Osteoblast (primary cell): ENCODE measurements around the gene ATP10A. TPM values are rescaled to one million over a fixed set of nuclear protein-coding genes. Genes with fewer than 3 reads are reported as not detected.

Experiments
- DNase-seq: peaks from one replicate; pipeline ENCODE4 v3.0.0; 2011; ENCODE audit warnings: low spot score, mixed read lengths; ENCODE audit not compliant: insufficient read length; ENCODE audit errors: missing footprints
- H2AFZ ChIP-seq: 2 replicates; pipeline ENCODE4 v1.6.0; 2011; ENCODE audit warnings: mild to moderate bottlenecking, low read length
- H3K27ac ChIP-seq: 2 replicates; pipeline ENCODE4 v1.5.1; 2011; ENCODE audit warnings: mild to moderate bottlenecking, low read depth, low read length, moderate library complexity
- H3K27me3 ChIP-seq: 2 replicates; pipeline ENCODE4 v1.6.0; 2012; ENCODE audit warnings: mild to moderate bottlenecking, control low read depth, inconsistent platforms, low read length, moderate library complexity; ENCODE audit not compliant: insufficient read depth
- H3K36me3 ChIP-seq: 2 replicates; pipeline ENCODE4 v1.5.1; 2011; ENCODE audit warnings: mild to moderate bottlenecking, low read length, control low read depth, moderate library complexity; ENCODE audit not compliant: insufficient read depth
- H3K4me1 ChIP-seq: 2 replicates; pipeline ENCODE4 v1.5.1; 2011; ENCODE audit warnings: mild to moderate bottlenecking, low read length, control low read depth, moderate library complexity; ENCODE audit not compliant: insufficient read depth
- H3K4me2 ChIP-seq: 2 replicates; pipeline ENCODE4 v1.6.0; 2011; ENCODE audit warnings: mild to moderate bottlenecking, low read length; ENCODE audit not compliant: insufficient read depth
- H3K4me3 ChIP-seq: fragments of 200-600 bp; sonication (generic); 3 replicates; pipeline ENCODE4 v1.5.1; 2012; ENCODE audit warnings: mild to moderate bottlenecking, low read length, inconsistent platforms; ENCODE audit not compliant: insufficient read depth
- H3K79me2 ChIP-seq: 2 replicates; pipeline ENCODE4 v1.6.0; 2012; ENCODE audit warnings: mild to moderate bottlenecking, low read length, control low read depth, inconsistent platforms; ENCODE audit not compliant: insufficient read depth
- H3K9me3 ChIP-seq: 2 replicates; pipeline ENCODE4 v1.5.1; 2011; ENCODE audit warnings: low read depth, low read length, control low read depth
- H4K20me1 ChIP-seq: 2 replicates; pipeline ENCODE4 v1.6.0; 2012; ENCODE audit warnings: mild to moderate bottlenecking, low read length, control low read depth; ENCODE audit not compliant: insufficient read depth
- CTCF ChIP-seq: IDR thresholded peaks from 2 replicates; pipeline ENCODE4 v1.5.1; 2011; ENCODE audit warnings: mild to moderate bottlenecking, low read depth, low read length, moderate library complexity; ENCODE audit errors: extremely low read depth
- total RNA-seq: library from RNA; depleted of rRNA; stranded (reverse); fragments of >200 nt; gene quantifications from 2 replicates; pipeline ENCODE4 v1.2.3, GENCODE V29; 2012

The ATP10A gene
- total RNA-seq, 1 donor = 32.9 TPM

GRCh38 chr15:25718597-25718996 lies 144.5 kb downstream of the ATP10A start:
- peak; percentile 26 for DNase-seq
- no peak overlapping the region for H3K27ac ChIP-seq
- TF ChIP-seq CTCF = no peak
- H3K27me3 ChIP-seq = no peaks in the 10 kb centered on the region
- H3K4me2 ChIP-seq = no peak overlapping the region
- H3K36me3 ChIP-seq = peaks cover 30% of the 10 kb centered on the region
- no peaks in the 10 kb centered on the region for H4K20me1 ChIP-seq
- H3K9me3 ChIP-seq = no peaks in the 10 kb centered on the region
- no peak overlapping the region for H2AFZ ChIP-seq
- H3K4me1 ChIP-seq = peaks cover 15% of the 10 kb centered on the region
- H3K4me3 ChIP-seq = no peak overlapping the region
- no peaks in the 10 kb centered on the region for H3K79me2 ChIP-seq

GRCh38 chr15:25718169-25718536 lies 145.0 kb downstream of the ATP10A start:
- Histone ChIP-seq H3K27ac (peak overlapping the region; percentile 60), H2AFZ (no peak overlapping the region), H3K4me2 (peak overlapping the region; percentile 40), H3K9me3 (no peaks in the 10 kb centered on the region), H4K20me1 (no peaks in the 10 kb centered on the region), H3K36me3 (peaks cover 35% of the 10 kb centered on the region), H3K4me3 (no peak overlapping the region), H3K79me2 (no peaks in the 10 kb centered on the region), H3K27me3 (no peaks in the 10 kb centered on the region), H3K4me1 (peaks cover 15% of the 10 kb centered on the region)
- no peak for TF ChIP-seq CTCF
- DNase-seq = no peak

GRCh38 chr15:25717457-25718168 lies 145.5 kb downstream of the ATP10A start:
- H3K4me3 ChIP-seq = no peak overlapping the region
- peak overlapping the region; percentile 51 for H2AFZ ChIP-seq
- H4K20me1 ChIP-seq = no peaks in the 10 kb centered on the region
- peak overlapping the region; percentile 40 for H3K4me2 ChIP-seq
- peak; percentile 92 for DNase-seq
- H3K27me3 ChIP-seq = no peaks in the 10 kb centered on the region
- H3K79me2 ChIP-seq = no peaks in the 10 kb centered on the region
- no peak for TF ChIP-seq CTCF
- H3K36me3 ChIP-seq = peaks cover 36% of the 10 kb centered on the region
- peak overlapping the region; percentile 60 for H3K27ac ChIP-seq
- no peaks in the 10 kb centered on the region for H3K9me3 ChIP-seq
- H3K4me1 ChIP-seq = peaks cover 15% of the 10 kb centered on the region

- peak; percentile 59 for DNase-seq
- Histone ChIP-seq H3K4me2 (peak overlapping the region; percentile 40), H3K27me3 (no peaks in the 10 kb centered on the region), H3K36me3 (peaks cover 30% of the 10 kb centered on the region), H4K20me1 (no peaks in the 10 kb centered on the region), H3K4me3 (no peak overlapping the region), H3K9me3 (no peaks in the 10 kb centered on the region), H3K27ac (peak overlapping the region; percentile 60), H3K4me1 (peaks cover 15% of the 10 kb centered on the region), H3K79me2 (no peaks in the 10 kb centered on the region), H2AFZ (no peak overlapping the region)
- TF ChIP-seq CTCF = no peak
Observed at GRCh38 chr15:25717127-25717456, 146.0 kb downstream of the ATP10A start.
